ENCODE data around the gene KIR3DL2.

DNA sequence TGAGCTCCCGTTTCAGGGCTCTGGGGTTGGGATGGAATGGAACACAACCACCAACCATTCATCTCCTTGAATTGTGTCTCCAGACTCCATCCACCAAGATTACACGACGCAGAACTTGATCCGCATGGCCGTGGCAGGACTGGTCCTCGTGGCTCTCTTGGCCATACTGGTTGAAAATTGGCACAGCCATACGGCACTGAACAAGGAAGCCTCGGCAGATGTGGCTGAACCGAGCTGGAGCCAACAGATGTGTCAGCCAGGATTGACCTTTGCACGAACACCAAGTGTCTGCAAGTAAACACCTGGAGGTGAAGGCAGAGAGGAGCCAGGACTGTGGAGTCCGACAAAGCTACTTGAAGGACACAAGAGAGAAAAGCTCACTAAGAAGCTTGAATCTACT lies 39.3 kb downstream of the KIR3DL2 start:
- TF ChIP-seq CTCF (IDR thresholded peaks at IDR 0.05) (no peak), POLR2A (IDR thresholded peaks at IDR 0.05) (no peak), EP300 (IDR thresholded peaks at IDR 0.05) (no peak), POLR2AphosphoS5 (IDR thresholded peaks at IDR 0.05) (no peak)

Data from gastroesophageal sphincter (tissue), 3 donors.